Activated B cell treated with CpG ODN at 0.5 μM for 24 hours (primary cell): Measurements from ENCODE around the gene EPHA7. TPM values are rescaled to one million over a fixed set of nuclear protein-coding genes. Genes with fewer than 3 reads are reported as not detected.

Source experiments
- ATAC-seq: fragments of 200-7000 bp; cut with Tn5 transposase; one replicate; pipeline ENCODE4 v1.10.0; 2021; ENCODE audit warnings: low read depth, mild to moderate bottlenecking, moderate library complexity
- CTCF ChIA-PET: fragments of 350-600 bp; sonication (Branson Sonifier 250); formaldehyde crosslinking; loops from one replicate; lab custom pipeline; 2021; ENCODE audit warnings: antibody characterized with exemption; lab: Charles Lee
- POLR2A ChIA-PET: fragments of 350-600 bp; sonication (Branson Sonifier 250); formaldehyde crosslinking; loops from one replicate; lab custom pipeline; 2021; ENCODE audit warnings: antibody characterized with exemption; lab: Charles Lee
- DNase-seq: peaks from one replicate; pipeline ENCODE4 v3.0.0; 2022
- H3K27ac Mint-ChIP-seq: one replicate; pipeline ENCODE4 v1.8.0; 2020; ENCODE audit warnings: mixed read lengths
- H3K27me3 Mint-ChIP-seq: one replicate; pipeline ENCODE4 v1.8.0; 2021; ENCODE audit warnings: mixed read lengths
- H3K36me3 Mint-ChIP-seq: one replicate; pipeline ENCODE4 v1.8.0; 2021; ENCODE audit warnings: low read depth, mixed read lengths
- H3K4me1 Mint-ChIP-seq: one replicate; pipeline ENCODE4 v1.8.0; 2021; ENCODE audit warnings: mixed read lengths
- H3K4me3 Mint-ChIP-seq: one replicate; pipeline ENCODE4 v1.8.0; 2020; ENCODE audit warnings: mild to moderate bottlenecking, mixed read lengths
- H3K9me3 Mint-ChIP-seq: one replicate; pipeline ENCODE4 v1.8.0; 2020; ENCODE audit warnings: mixed read lengths
- intact Hi-C: fragments of 100-400 bp; cut with micrococcal nuclease; formaldehyde crosslinking; loops from one replicate; pipeline ENCODE4 v1.15.1; 2024
- total RNA-seq: library from RNA; stranded (reverse); gene quantifications from 2 replicates; pipeline ENCODE4 v1.2.3, GENCODE V29; 2022
- TF ChIP-seq, protein P1 (sequence below): fragments of 200-600 bp; IDR thresholded peaks from one replicate; pipeline ENCODE4 v1.8.0; 2022; ENCODE audit warnings: antibody characterized with exemption, mild to moderate bottlenecking

The EPHA7 gene
- total RNA-seq, 1 donor from 2014 or later = not detected

DNA sequence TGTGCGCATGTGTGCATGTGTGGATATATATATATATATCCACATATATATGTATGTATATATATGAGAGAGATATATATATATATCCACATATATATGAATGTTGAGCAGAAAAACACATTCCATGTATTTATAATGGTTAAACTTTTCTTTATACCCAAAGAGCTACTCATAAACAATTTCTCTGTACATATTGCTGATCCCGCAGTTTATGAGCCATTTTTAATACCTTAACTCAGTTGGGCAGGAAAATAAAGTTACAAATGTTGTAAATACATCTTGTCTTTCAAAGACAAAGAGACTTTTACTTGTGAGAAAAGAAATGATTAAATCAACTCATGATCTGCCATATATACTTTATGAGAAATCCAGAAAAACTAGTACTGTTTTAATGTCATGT lies 18.1 kb upstream of the EPHA7 start:
- ChIA-PET CTCF (no interaction called here), POLR2A (no interaction called here)
- DNase-seq (no peak), ATAC-seq (no peak)
- Mint-ChIP-seq H3K36me3 (no peaks in the 10 kb centered on the region), H3K27ac (no peak overlapping the region), H3K4me3 (no peak overlapping the region), H3K27me3 (no peaks in the 10 kb centered on the region), H3K4me1 (no peaks in the 10 kb centered on the region), H3K9me3 (no peaks in the 10 kb centered on the region)
- TF ChIP-seq, protein P1, sequence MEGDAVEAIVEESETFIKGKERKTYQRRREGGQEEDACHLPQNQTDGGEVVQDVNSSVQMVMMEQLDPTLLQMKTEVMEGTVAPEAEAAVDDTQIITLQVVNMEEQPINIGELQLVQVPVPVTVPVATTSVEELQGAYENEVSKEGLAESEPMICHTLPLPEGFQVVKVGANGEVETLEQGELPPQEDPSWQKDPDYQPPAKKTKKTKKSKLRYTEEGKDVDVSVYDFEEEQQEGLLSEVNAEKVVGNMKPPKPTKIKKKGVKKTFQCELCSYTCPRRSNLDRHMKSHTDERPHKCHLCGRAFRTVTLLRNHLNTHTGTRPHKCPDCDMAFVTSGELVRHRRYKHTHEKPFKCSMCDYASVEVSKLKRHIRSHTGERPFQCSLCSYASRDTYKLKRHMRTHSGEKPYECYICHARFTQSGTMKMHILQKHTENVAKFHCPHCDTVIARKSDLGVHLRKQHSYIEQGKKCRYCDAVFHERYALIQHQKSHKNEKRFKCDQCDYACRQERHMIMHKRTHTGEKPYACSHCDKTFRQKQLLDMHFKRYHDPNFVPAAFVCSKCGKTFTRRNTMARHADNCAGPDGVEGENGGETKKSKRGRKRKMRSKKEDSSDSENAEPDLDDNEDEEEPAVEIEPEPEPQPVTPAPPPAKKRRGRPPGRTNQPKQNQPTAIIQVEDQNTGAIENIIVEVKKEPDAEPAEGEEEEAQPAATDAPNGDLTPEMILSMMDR = no peak
- intact Hi-C loops = no loop called here

DNA sequence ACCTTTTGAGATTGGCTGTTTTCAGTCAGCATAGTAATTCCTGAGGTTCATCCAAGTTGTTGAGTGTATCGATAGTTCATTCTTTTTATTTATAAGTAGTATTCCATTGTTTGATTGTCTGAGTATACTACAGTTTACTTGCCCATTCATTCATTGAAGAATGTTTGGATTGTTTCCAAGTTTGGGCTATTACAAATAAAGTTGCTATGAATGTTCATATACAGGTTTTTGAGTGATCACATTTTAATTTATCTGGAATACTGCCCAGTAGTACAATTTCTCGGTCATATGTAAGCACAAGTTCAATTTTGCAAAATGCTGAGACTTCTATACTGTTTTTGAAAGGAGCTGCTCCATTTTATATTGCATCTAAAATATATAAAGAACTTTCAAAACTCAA lies 14.2 kb upstream of the EPHA7 start:
- ATAC-seq (no peak), DNase-seq (no peak)
- no peaks in the 10 kb centered on the region for H3K36me3 Mint-ChIP-seq
- ChIA-PET CTCF (no interaction called here), POLR2A (no interaction called here)
- TF ChIP-seq, protein P1 = no peak
- H3K4me1 Mint-ChIP-seq = no peaks in the 10 kb centered on the region
- no peaks in the 10 kb centered on the region for H3K27me3 Mint-ChIP-seq
- no peak overlapping the region for H3K4me3 Mint-ChIP-seq
- no peak overlapping the region for H3K27ac Mint-ChIP-seq
- H3K9me3 Mint-ChIP-seq = no peaks in the 10 kb centered on the region
- intact Hi-C loops = no loop called here

GRCh38 chr6:93424303-93425064 lies 5.1 kb upstream of the EPHA7 start:
- H3K36me3 Mint-ChIP-seq = no peaks in the 10 kb centered on the region
- H3K27me3 Mint-ChIP-seq = peaks cover 18% of the 10 kb centered on the region
- intact Hi-C loops = no loop called here
- POLR2A ChIA-PET = no interaction called here
- H3K27ac Mint-ChIP-seq = no peak overlapping the region
- TF ChIP-seq, protein P1 = no peak
- no peak for ATAC-seq
- no peak overlapping the region for H3K4me3 Mint-ChIP-seq
- H3K9me3 Mint-ChIP-seq = peaks cover 5% of the 10 kb centered on the region
- no peak for DNase-seq
- H3K4me1 Mint-ChIP-seq = peaks cover 10% of the 10 kb centered on the region
- CTCF ChIA-PET = no interaction called here

GRCh38 chr6:93423542-93423941 lies 4.2 kb upstream of the EPHA7 start:
- Mint-ChIP-seq H3K4me1 (peaks cover 14% of the 10 kb centered on the region), H3K36me3 (peaks cover 1% of the 10 kb centered on the region), H3K27ac (no peak overlapping the region), H3K4me3 (no peak overlapping the region), H3K9me3 (peaks cover 5% of the 10 kb centered on the region), H3K27me3 (peaks cover 22% of the 10 kb centered on the region)
- POLR2A ChIA-PET = no interaction called here
- CTCF ChIA-PET = interaction anchor here (0.6 kb wide), 1 partner anchor 15 kb away, joined by 3 read pairs; no protein-coding TSS in a partner anchor
- ATAC-seq (no peak), DNase-seq (no peak)
- intact Hi-C loops = no loop called here
- TF ChIP-seq, protein P1 = no peak

DNA sequence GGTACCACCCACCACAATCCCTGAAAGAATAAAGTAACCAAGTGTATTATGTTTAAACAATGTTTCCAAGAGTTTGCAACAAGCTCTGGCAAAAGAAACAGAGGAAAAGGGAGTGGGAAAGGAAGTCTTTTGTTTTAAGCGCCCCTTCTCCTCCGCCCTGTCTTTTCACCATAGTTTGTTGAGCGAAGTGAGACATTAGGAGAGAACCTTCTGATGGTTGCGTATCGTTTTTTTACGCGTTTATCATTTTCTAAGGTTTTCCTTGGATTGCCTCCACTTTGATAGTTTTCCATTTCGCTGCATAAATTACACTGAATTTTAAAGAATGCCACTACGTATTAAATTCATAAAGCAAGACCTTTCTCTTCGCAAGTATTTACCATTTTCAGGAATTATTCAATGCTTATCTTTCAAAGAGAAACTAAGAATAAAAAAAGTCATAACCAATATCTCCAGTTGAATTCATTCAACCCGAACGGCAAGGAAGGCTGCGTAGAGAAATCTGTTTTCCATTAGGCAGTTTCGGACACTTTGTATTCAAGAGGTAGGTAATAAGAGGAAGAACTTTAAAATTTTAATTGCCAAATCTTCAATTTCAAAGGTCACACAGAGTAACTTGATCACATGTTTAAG lies 920 bp upstream of the EPHA7 start:
- ATAC-seq (no peak), DNase-seq (no peak)
- ChIA-PET POLR2A (no interaction called here), CTCF (no interaction called here)
- Mint-ChIP-seq H3K4me3 (peak overlapping the region; percentile 85), H3K27me3 (peaks cover 34% of the 10 kb centered on the region), H3K9me3 (peaks cover 5% of the 10 kb centered on the region), H3K4me1 (peaks cover 26% of the 10 kb centered on the region), H3K27ac (no peak overlapping the region), H3K36me3 (peaks cover 1% of the 10 kb centered on the region)
- intact Hi-C loops = no loop called here
- TF ChIP-seq, protein P1 = no peak
